ENCODE measurements around the gene ZDHHC20.

- TF ChIP-seq CTCF (IDR thresholded peaks at IDR 0.05) (no peak), POLR2A (IDR thresholded peaks at IDR 0.05) (no peak)
Observed at GRCh38 chr13:21413013-21413412, 46.1 kb downstream of the ZDHHC20 start.

Measured in Peyer's patch (tissue), 4 donors.